ENCODE measurements around the gene IMMP2L. TPM values are rescaled to one million over a fixed set of nuclear protein-coding genes. Genes with fewer than 3 reads are reported as not detected.

IMMP2L gene
- total RNA-seq, 1 experiment from 2014 or later: 226 TPM

DNA sequence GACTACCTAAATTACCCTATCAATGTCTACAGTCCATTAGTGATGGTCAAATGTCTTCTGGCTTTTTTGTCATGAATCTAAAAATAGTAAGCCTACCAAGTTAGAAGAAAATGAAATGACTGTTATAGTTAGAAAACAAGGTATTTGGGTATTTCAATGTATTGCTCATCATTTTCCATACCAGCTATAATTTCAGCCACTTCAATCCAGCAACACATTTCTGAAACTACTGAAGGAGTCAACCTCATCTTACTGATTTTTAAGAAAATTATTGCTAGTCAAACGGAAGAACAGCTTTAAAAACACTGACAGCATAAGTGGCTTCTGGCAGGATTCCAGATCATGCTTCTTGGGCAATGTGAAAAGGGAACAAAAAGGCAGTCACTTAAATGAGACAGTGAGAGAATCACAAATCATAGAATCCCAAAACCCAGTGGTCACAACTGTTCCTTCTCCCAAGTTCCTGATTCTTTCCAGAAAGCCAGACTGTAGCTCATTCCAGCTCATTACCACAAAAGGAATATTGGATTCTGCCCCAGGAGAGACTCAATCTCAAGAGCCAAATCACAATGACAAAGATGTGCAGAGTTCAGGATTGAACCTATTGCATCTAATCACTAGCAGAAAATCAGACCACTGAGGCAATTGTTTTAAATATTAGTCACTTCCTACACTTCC, 532.6 kb downstream of the IMMP2L start:
- in situ Hi-C loops (cut with HindIII; ENCODE audit: low pct_unique_long_range_greater_than_20kb, low sequenced_read_pairs): no loop called here
- DNase-seq (ENCODE audit: low read depth): no peak

- in situ Hi-C loops (cut with HindIII; ENCODE audit: low pct_unique_long_range_greater_than_20kb, low sequenced_read_pairs): no loop called here
- no peak for DNase-seq (ENCODE audit: low read depth)
Observed at GRCh38 chr7:111029141-111029572, 533.1 kb downstream of the IMMP2L start.

- no peak for DNase-seq (ENCODE audit: low read depth)
- in situ Hi-C loops (cut with HindIII; ENCODE audit: low pct_unique_long_range_greater_than_20kb, low sequenced_read_pairs): no loop called here
Observed at GRCh38 chr7:111027396-111027795, 534.9 kb downstream of the IMMP2L start.

DNA sequence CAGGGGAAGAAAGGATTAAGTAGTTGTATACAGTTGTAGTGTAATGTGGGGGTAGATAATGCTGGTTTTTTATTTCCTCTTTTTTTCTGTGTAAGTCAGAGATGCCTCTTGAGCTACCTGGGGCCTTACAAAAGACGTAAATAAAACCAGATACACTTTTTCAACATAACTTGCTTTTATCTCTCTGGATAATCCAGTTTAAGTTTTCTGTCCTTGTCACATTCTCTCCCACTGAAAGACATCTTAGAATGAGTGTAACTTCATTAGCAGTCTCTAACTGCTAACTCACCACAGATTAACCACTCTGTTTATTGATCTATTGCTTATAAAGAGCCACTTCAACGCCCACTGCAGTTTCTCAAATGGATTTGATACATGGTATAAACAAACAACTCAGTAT, 535.5 kb downstream of the IMMP2L start:
- DNase-seq (ENCODE audit: low read depth): no peak
- in situ Hi-C loops (cut with HindIII; ENCODE audit: low pct_unique_long_range_greater_than_20kb, low sequenced_read_pairs): no loop called here

DNA sequence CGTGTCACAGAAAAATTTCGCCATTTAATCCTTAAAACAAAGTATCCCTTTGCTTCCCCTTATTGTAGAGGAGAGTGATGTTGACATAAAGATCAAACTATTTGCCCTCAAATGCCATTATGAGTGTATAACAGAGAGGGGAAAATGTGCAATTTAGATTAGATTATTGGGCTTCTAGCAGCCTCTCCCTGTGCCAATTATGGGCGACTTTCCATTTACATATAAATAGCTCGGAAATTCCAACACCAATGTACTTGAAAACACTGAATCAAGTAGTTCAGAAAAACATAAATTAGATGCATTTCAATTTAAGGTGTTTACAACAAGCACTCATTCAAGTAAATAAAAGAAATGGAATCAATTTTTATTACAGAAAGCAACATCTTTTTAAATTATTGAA, 535.9 kb downstream of the IMMP2L start:
- in situ Hi-C loops (cut with HindIII; ENCODE audit: low pct_unique_long_range_greater_than_20kb, low sequenced_read_pairs): no loop called here
- DNase-seq (ENCODE audit: low read depth): no peak

DNA sequence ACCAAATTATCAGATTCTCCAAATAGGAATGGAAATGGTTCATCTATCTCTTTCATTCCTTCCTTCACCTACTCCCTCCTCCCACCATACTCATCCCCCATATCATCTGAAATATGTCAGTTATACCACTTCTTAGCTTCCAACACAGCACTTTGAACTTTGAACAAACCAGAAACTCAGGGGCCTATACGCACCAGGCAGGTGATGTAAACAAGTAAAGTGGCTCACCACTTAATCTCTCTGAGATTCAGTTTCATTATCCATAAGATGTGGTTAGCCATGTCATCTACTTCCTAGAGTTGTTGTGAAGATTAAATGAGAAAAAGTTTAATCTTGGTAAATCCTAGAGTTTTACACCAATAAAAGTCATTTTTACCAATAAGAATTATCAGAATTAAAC, 537.3 kb downstream of the IMMP2L start:
- no peak for DNase-seq (ENCODE audit: low read depth)
- in situ Hi-C loops (cut with HindIII; ENCODE audit: low pct_unique_long_range_greater_than_20kb, low sequenced_read_pairs): no loop called here

DNA sequence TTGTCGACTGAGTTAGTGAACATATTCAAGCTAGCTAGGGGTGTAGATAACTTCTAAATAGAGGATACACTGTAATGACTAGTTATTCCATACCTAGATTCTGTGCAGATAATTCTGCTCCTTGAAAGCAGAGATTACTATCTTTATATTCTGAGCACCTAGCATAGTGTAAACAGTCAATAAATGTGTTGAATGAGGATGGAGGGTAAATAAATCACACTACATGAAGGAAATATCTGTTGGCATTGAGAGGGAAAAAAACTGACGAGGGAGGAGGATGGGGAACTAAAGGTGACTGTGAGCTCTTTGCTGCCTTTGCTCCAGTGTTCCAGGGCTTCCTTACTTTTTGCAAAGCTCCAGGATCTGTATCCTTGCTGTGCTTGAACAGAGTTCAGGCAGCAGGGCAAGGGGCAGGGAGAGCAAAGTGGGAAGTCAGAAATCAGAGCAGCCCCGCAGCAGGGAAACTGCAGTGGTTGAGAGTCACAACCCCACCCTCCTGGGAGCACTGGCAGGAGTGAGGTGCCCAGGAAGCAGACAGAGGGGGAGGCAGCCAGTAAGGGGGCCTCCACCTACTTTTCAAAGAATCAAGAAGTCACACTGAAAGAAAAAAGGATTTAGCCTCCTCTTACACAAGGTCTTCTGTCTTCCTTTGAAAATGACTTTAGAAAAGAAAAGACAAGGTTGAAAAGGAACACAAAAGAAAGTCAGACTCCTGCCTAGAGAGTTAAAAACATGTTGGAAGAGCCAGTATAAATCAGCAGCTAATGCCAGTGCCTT, 543.1 kb downstream of the IMMP2L start:
- no peak for DNase-seq (ENCODE audit: low read depth)
- in situ Hi-C loops (cut with HindIII; ENCODE audit: low pct_unique_long_range_greater_than_20kb, low sequenced_read_pairs): no loop called here

DNA sequence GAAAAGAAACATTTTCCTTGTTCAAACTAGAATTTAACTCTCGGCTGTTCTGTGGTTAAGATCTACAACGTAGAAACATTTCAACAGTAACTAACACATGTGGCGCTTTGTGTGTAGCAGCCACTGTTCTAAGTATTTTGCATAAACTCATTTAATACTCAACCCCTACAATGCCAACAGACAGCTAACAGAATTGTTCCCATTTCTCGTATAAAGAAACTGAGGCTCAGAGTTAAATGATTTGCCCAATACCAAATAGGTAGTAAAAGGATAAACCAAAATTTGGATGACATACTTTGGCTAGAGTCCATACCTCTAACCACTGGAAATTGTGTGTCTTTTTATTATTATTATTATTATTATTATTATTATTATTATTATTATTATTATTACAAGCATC, 543.8 kb downstream of the IMMP2L start:
- in situ Hi-C loops (cut with HindIII; ENCODE audit: low pct_unique_long_range_greater_than_20kb, low sequenced_read_pairs): no loop called here
- DNase-seq (ENCODE audit: low read depth): no peak

DNA sequence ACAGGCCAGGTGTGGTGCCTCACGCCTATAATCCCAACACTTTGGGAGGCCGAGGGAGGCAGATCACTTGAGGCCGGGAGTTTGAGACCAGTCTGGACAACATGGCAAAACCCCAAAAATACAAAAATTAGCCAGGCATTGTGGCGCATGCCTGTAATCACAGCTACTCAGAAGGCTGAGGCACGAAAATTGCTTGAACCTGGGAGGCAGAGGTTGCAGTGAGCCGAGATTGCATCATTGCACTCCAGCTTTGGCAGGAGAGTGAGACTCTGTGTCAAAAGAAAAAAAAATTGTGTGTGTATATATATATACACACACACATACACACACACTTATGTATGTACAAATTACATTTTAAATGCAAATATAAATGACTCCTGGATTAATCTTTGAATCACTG, 548.2 kb downstream of the IMMP2L start:
- DNase-seq (ENCODE audit: low read depth): no peak
- in situ Hi-C loops (cut with HindIII; ENCODE audit: low pct_unique_long_range_greater_than_20kb, low sequenced_read_pairs): no loop called here

DNA sequence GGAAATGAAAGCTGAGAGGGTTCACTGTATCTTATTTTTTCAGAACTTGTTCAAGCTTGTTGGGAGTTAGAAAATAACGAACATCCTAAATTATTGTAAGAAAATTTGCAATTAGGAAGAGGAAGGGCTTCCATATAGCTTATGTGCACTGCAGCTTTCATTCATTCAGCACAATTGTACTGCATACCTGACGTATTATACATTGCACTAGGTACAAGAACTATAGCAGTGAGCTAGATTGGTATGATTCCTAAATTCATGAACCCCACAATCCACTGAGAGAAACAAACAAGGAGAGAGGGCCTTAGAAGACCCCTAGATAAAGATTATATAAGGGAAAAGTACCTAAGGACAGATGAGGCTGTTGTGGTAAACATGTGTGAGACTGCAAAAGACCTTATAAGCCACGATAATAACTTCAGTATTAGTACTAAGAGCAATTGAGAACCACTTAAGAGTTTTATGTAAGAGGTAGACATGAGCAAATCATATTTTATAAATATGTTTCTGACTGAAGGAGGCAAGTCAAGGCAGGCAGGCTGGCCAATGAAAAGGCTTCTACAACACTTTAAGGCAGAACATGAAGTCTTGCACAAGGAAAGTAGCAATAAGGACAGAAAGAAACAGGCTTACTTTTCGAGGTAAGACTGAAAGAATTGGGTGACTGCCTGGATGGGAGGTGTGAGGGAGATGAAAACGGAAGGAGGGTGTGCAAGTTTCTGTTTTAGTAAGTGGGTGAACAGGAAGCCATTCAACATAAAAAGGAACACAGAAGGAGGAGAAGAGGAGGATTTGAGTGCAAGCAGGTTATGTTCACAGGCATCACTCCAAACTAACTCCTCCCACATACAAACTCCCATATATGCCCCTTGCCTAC, 549.3 kb downstream of the IMMP2L start:
- DNase-seq (ENCODE audit: low read depth): no peak
- in situ Hi-C loops (cut with HindIII; ENCODE audit: low pct_unique_long_range_greater_than_20kb, low sequenced_read_pairs): no loop called here

DNA sequence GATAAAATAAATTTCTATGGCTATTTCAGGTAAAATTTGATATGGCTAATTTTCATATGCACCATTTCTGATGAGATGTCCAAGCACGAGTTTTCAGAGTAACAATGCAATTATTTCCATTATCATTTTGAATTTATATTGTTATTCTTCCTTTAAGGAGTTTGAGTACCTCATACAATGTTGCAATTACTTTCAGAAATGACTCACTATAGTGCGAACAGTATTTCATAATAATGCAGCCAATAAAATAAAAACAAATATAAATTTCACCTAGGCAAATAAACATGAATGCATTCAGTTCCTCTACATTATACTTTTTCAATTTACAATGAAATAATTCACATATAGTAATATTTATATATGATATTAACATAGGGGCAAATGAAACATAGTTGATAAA, 550.1 kb downstream of the IMMP2L start:
- no peak for DNase-seq (ENCODE audit: low read depth)
- in situ Hi-C loops (cut with HindIII; ENCODE audit: low pct_unique_long_range_greater_than_20kb, low sequenced_read_pairs): no loop called here

GRCh38 chr7:111011520-111011919, 550.8 kb downstream of the IMMP2L start:
- in situ Hi-C loops (cut with HindIII; ENCODE audit: low pct_unique_long_range_greater_than_20kb, low sequenced_read_pairs): no loop called here
- DNase-seq (ENCODE audit: low read depth): no peak

DNA sequence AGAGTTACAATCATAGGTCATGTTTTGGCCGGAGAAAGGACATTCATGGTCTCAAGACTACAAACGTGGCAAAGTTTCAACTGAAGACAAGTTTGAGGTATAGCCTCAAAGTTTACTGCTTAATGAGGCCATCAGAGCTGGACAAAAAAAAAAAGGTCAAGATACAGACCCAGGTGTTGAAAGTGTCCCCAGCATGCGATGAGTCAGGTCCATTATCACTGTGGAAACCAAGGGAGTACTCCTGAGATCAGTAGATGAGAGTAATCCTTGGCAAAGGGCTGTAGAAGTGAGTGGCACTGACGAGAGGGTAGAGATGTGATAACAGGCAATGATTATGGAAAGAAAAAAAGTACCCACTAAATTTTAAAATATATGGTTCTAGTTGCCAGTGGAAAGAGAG, 551.5 kb downstream of the IMMP2L start:
- DNase-seq (ENCODE audit: low read depth): no peak
- in situ Hi-C loops (cut with HindIII; ENCODE audit: low pct_unique_long_range_greater_than_20kb, low sequenced_read_pairs): no loop called here

DNA sequence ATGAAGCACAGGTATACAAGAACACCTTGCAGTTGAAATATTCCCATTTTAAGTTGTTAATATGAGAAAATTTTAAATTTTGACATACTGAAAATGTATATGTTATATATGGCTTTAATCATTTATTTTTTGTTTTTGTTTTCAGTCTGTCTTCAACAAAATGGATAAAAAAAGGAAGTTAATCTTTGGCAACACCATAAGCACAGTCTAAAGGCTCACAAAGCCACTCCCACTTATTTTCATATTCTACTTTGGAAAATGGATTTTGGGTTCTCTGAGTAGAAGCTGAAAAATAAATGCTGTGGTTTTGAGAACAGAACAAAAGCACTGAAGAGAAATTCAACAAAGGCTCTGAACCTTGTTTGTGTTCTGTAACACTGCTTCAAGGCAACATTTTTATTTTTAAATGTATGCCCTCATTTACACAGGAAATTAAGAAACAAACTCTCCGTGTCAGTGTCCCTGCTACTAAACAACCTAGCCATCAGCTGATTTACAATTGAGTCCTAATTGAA, 552.7 kb downstream of the IMMP2L start:
- in situ Hi-C loops (cut with HindIII; ENCODE audit: low pct_unique_long_range_greater_than_20kb, low sequenced_read_pairs): no loop called here
- no peak for DNase-seq (ENCODE audit: low read depth)

- in situ Hi-C loops (cut with HindIII; ENCODE audit: low pct_unique_long_range_greater_than_20kb, low sequenced_read_pairs): no loop called here
- DNase-seq (ENCODE audit: low read depth): no peak
Observed at GRCh38 chr7:111006691-111007090, 555.6 kb downstream of the IMMP2L start.

- no peak for DNase-seq (ENCODE audit: low read depth)
Observed at GRCh38 chr7:111006040-111006439, 556.3 kb downstream of the IMMP2L start.

DNA sequence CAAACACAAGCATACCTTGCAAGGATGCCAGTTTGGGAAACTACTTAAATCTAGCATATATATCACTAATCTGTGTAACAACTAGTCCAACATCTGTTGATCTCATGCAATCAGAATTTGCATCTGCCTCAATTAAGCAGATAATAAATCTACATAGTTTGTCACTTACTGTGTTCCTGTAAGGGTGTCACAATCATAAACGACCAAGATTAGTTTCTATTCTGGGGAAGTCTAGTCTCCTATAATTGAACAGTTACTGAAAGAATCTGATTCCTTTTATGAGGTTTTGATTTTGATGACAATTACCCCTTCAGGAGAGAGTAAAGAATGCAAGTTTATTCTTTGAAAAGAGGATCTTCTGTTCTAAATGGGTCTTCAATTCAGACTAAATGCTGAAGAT, 556.8 kb downstream of the IMMP2L start:
- no peak for DNase-seq (ENCODE audit: low read depth)
- in situ Hi-C loops (cut with HindIII; ENCODE audit: low pct_unique_long_range_greater_than_20kb, low sequenced_read_pairs): no loop called here

More at GRCh38 chr7:111006040-111006439, 556.3 kb downstream of the IMMP2L start:
- in situ Hi-C loops (cut with HindIII; ENCODE audit: low pct_unique_long_range_greater_than_20kb, low sequenced_read_pairs): no loop called here

DNA sequence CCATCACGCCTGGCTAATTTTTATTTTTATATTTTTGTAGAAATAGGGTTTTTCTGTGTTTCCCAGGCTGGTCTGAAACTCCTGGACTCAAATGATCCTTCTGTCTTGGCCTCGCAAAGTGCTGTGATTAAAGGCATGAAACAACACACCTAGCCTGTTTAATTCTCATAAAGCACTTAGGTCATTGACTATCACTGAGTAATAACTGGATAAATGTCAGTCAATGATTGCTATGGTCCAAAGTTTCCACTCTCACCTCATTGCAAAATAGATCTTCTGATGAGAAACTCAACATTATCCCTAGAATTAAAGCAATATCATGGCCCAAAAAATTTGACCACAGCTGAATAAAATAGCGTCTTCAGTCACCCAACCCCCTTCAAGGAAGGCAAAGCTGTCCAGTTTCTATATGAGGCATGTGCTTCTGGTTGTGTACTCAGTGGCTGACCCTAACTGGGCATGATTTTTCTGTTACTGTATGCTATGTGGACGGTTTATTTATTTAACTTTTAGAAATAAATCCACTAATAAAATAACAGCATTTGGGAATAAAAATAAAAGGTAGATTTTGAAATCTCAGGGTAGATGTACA, 557.9 kb downstream of the IMMP2L start:
- in situ Hi-C loops (cut with HindIII; ENCODE audit: low pct_unique_long_range_greater_than_20kb, low sequenced_read_pairs): no loop called here
- DNase-seq (ENCODE audit: low read depth): no peak
